Pancreas (tissue), 10 donors: ENCODE measurements around the gene ACAP2. TPM values are rescaled to one million over a fixed set of nuclear protein-coding genes. Genes with fewer than 3 reads are reported as not detected.

Source experiments
- ATAC-seq, 4 donors: fragments of 200-7000 bp; cut with Tn5 transposase; one replicate each; pipeline versions ENCODE4 v1.8.0 to v1.9.1; 2020; ENCODE audit warnings: mild to moderate bottlenecking in 4 of 4, moderate library complexity in 4 of 4
- DNase-seq, 6 donors: peaks; one replicate each; pipeline ENCODE4 v3.0.0-alpha.2; 2020
- FAIRE-seq: peaks from 2 replicates; lab custom pipeline; 2012; peaks lifted over from hg19 to GRCh38; lab: Jason Lieb, UNC
- H3K27ac ChIP-seq, 4 donors: fragments of 200-600 bp; sonication (generic); 1 replicate in 3 of 4; 2 replicates in 1 of 4; pipeline versions ENCODE4 v1.5.0 to v1.8.0; 2020
- H3K27me3 ChIP-seq, 4 donors: fragments of 200-600 bp; one replicate each; pipeline ENCODE4 v1.8.0; 2021
- H3K36me3 ChIP-seq, 3 donors: fragments of 200-600 bp; sonication (generic) in 1 of 3; one replicate each; pipeline versions ENCODE4 v1.5.0 to v1.8.0; 2020 to 2021
- H3K4me1 ChIP-seq, 3 donors: fragments of 200-600 bp; one replicate each; pipeline ENCODE4 v1.8.0; 2021
- H3K4me3 ChIP-seq, 4 donors: fragments of 200-600 bp; sonication (generic) in 2 of 4; one replicate each; pipeline versions ENCODE4 v1.5.0 to v1.8.0; 2020 to 2021
- H3K9me3 ChIP-seq, 4 donors: fragments of 200-600 bp; one replicate each; pipeline ENCODE4 v1.8.0; 2021
- WGBS, 2 donors: extraction: QIAGEN DNeasy Blood & Tissue Kit; methylation state at CpG; one replicate each; pipeline ENCODE4 v1.1.7; 2013; 5-methylcytosine and 5-hydroxymethylcytosine counted together
- intact Hi-C, 3 donors: fragments of 100-400 bp; cut with DNase I; formaldehyde crosslinking; loops; one replicate each; pipeline versions ENCODE4 v1.11.1 to v1.14.2; 2022
- polyA plus RNA-seq, 2 donors: library from polyadenylated mRNA; stranded (reverse); fragments of 200-250 nt; gene quantifications; one replicate each; pipeline ENCODE4 v1.2.3, GENCODE V29; 2013
- total RNA-seq, 6 donors: library from RNA; stranded (reverse); fragmentation: NEBNext Ultra II Directional in 4 of 6; extraction: Animal tissue kit (Norgen Biotek cat#: 25700) in 4 of 6; gene quantifications; one replicate each; pipeline versions ENCODE4 v1.2.1 to v1.2.4, GENCODE V29; 2021 to 2023
- TF ChIP-seq, protein P1 (sequence below), 4 donors: fragments of 200-600 bp; sonication (generic) in 3 of 4; IDR thresholded peaks; one replicate each; pipeline versions ENCODE4 v1.5.0 to v1.8.0; 2021; ENCODE audit warnings: antibody characterized with exemption in 4 of 4
- donor health status: healthy with polysubstance abuse.
- donor health status: DM: no; HTN: no; CAD: no; lungs with moderate emphysema.
- donor health status: DM: no; HTN: no; CAD: no.
- donor health status: control.
- donor health status: control.
- donor health status: Bipolar disorder and iron deficiency.
- donor health status: DM: yes; HTN: yes; CAD: no.
- donor health status: DM: no; HTN: no; CAD: no.
- donor health status: DM: no; HTN: no; CAD: no.
- donor health status: DM: yes; HTN: yes; CAD: no.

The ACAP2 gene
- total and polyA plus RNA-seq, 8 donors: 4.2 to 21.1 (median 14.7) TPM

- H3K4me1 ChIP-seq: no peaks in the 10 kb centered on the region
- H3K4me3 ChIP-seq: no peak overlapping the region
- DNase-seq (no peak), FAIRE-seq (no peak), ATAC-seq (no peak)
- 92 to 95% methylated on average over 2 of the region's 2 CpGs for WGBS, 2 donors
- H3K27me3 ChIP-seq: no peaks in the 10 kb centered on the region
- no peaks in the 10 kb centered on the region for H3K36me3 ChIP-seq
- intact Hi-C loops: no loop called here
- no peak overlapping the region for H3K27ac ChIP-seq
- TF ChIP-seq, protein P1, sequence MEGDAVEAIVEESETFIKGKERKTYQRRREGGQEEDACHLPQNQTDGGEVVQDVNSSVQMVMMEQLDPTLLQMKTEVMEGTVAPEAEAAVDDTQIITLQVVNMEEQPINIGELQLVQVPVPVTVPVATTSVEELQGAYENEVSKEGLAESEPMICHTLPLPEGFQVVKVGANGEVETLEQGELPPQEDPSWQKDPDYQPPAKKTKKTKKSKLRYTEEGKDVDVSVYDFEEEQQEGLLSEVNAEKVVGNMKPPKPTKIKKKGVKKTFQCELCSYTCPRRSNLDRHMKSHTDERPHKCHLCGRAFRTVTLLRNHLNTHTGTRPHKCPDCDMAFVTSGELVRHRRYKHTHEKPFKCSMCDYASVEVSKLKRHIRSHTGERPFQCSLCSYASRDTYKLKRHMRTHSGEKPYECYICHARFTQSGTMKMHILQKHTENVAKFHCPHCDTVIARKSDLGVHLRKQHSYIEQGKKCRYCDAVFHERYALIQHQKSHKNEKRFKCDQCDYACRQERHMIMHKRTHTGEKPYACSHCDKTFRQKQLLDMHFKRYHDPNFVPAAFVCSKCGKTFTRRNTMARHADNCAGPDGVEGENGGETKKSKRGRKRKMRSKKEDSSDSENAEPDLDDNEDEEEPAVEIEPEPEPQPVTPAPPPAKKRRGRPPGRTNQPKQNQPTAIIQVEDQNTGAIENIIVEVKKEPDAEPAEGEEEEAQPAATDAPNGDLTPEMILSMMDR (IDR thresholded peaks at IDR 0.05): no peak
- H3K9me3 ChIP-seq: no peaks in the 10 kb centered on the region
Measured at GRCh38 chr3:195460091-195460713, 17.4 kb upstream of the ACAP2 start.

DNA sequence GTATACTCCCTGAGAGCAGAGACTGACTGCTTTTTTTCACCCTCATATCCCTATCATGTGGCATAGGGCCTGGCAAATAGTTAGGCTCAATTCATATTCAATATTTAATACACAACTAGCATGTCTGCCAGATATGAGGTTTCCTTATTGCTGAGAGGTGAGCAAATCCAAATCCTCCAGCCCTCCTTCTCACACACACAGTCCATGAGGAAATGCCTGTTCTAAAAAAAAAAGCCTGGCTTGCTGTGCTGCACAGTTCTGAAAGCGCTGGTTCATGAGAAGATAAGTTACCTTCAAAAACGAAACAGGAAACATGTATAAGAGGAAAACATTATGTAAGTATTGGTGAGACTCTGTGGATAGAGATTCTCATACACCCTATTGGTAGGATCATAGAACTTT lies 15.5 kb upstream of the ACAP2 start:
- TF ChIP-seq, protein P1 (IDR thresholded peaks at IDR 0.05): no peak
- FAIRE-seq (peak; percentile 45), ATAC-seq (peak; percentile 69 to 97 (median 91)), DNase-seq (no peak)
- H3K27ac ChIP-seq: peak overlapping the region in 2 of 4 donors; percentile 58 to 69
- H3K4me1 ChIP-seq: no peaks in the 10 kb centered on the region
- intact Hi-C loops: no loop called here
- H3K9me3 ChIP-seq: no peaks in the 10 kb centered on the region
- 5 to 7% methylated on average over 2 of the region's 2 CpGs for WGBS, 2 donors
- H3K27me3 ChIP-seq: no peaks in the 10 kb centered on the region
- H3K36me3 ChIP-seq: no peaks in the 10 kb centered on the region
- H3K4me3 ChIP-seq: no peak overlapping the region

DNA sequence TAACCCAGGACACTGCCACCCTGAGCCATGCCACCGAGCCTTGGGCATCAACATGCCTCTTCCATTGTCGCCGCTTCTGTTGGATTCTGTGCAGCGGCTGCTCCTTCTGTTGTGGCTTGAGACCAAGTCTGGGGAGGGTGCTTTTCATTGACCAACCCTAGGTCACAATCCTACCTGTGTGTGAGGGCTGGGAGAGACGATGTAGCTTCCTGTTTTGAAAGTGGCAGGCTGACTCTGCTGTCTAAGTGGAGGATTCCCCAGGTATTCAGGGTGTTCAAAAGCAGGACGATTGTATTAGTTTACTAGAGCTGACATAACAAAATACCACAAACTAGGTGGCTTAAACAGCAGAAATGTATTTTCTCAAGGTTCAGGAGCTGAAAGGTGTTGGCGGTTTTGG lies 13.0 kb upstream of the ACAP2 start:
- Histone ChIP-seq H3K36me3 (no peaks in the 10 kb centered on the region), H3K27me3 (no peaks in the 10 kb centered on the region), H3K4me1 (no peaks in the 10 kb centered on the region), H3K27ac (no peak overlapping the region), H3K9me3 (no peaks in the 10 kb centered on the region), H3K4me3 (no peak overlapping the region)
- ATAC-seq (no peak), FAIRE-seq (no peak), DNase-seq (no peak)
- intact Hi-C loops: no loop called here
- 83 to 87% methylated on average over 7 of the region's 7 CpGs for WGBS, 2 donors
- TF ChIP-seq, protein P1 (IDR thresholded peaks at IDR 0.05): no peak

- Histone ChIP-seq H3K4me1 (no peaks in the 10 kb centered on the region), H3K27me3 (no peaks in the 10 kb centered on the region), H3K9me3 (no peaks in the 10 kb centered on the region), H3K36me3 (no peaks in the 10 kb centered on the region), H3K27ac (no peak overlapping the region), H3K4me3 (no peak overlapping the region)
- no peak for DNase-seq
- no peak for ATAC-seq
- 83% methylated on average over 3 of the region's 3 CpGs for WGBS, 2 donors
- no peak for FAIRE-seq
- intact Hi-C loops: no loop called here
- TF ChIP-seq, protein P1 (IDR thresholded peaks at IDR 0.05): no peak
Measured at GRCh38 chr3:195453236-195453635, 10.4 kb upstream of the ACAP2 start.

DNA sequence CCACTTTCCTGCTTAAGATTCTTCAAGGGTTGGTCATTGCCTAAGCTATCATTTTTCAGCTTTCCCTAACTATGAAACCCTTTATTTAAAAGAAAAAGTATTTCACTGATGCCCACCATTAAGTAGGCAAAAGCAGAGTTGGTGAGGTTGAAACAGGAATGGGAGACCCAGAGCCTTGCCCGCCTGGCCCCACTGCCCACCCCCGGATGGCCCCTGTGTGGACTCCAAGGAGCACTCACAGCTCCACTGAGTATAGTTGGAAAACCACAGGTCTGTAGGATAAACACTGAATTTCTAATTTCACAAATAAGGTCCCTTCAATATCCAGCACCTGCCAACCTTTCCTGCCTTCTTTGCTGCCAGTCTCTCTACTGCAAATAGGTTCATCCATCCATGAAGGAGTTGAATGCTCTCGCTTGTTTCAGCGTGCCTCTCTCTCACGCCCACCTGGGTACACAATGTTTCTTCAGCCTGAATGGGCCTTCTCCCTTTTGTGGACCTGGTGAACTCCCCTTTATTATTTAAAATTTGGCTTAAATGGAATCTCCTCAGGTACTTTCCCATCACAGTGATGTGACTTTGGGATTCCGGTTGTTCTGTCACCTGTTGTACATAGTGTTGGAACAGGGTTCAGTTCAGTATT lies 8.7 kb upstream of the ACAP2 start:
- peak in 2 of 4 donors; percentile 30 to 31 for ATAC-seq
- DNase-seq: no peak
- no peaks in the 10 kb centered on the region for H3K9me3 ChIP-seq
- H3K27ac ChIP-seq: no peak overlapping the region
- TF ChIP-seq, protein P1 (IDR thresholded peaks at IDR 0.05): no peak
- no peaks in the 10 kb centered on the region for H3K4me1 ChIP-seq
- WGBS, 2 donors: 88 to 89% methylated on average over 6 of the region's 6 CpGs
- no peaks in the 10 kb centered on the region for H3K27me3 ChIP-seq
- H3K4me3 ChIP-seq: no peak overlapping the region
- no peaks in the 10 kb centered on the region for H3K36me3 ChIP-seq
- no peak for FAIRE-seq
- intact Hi-C loops: no loop called here
